ENCODE data around the gene SLC7A6. TPM values are rescaled to one million over a fixed set of nuclear protein-coding genes. Genes with fewer than 3 reads are reported as not detected.

The SLC7A6 gene
- total and polyA plus RNA-seq, 2 of the 8 experiments (the other 6 are each of a cell fraction or from before 2014, with no cell fraction given): 28.0 to 37.8 TPM

DNA sequence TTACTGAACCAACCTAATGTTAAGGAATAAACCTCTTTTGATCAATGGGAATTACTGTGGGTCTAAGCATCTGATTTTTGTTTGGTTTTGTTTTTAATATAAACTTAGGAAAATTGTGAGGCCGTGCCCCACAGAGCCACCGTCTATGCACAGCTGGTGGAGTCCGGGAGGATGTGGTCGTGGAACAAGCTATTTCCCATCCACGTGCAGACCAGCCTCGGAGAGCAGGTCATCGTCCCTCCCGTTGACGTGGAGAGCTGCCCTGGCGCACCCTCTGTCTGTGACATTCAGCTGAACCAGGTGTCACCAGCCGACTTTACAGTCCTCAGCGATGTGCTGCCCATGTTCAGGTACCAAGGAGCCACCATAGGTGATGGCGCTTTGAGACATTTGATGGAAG, 74.9 kb downstream of the SLC7A6 start (continued):
- TF ChIP-seq, protein P1, sequence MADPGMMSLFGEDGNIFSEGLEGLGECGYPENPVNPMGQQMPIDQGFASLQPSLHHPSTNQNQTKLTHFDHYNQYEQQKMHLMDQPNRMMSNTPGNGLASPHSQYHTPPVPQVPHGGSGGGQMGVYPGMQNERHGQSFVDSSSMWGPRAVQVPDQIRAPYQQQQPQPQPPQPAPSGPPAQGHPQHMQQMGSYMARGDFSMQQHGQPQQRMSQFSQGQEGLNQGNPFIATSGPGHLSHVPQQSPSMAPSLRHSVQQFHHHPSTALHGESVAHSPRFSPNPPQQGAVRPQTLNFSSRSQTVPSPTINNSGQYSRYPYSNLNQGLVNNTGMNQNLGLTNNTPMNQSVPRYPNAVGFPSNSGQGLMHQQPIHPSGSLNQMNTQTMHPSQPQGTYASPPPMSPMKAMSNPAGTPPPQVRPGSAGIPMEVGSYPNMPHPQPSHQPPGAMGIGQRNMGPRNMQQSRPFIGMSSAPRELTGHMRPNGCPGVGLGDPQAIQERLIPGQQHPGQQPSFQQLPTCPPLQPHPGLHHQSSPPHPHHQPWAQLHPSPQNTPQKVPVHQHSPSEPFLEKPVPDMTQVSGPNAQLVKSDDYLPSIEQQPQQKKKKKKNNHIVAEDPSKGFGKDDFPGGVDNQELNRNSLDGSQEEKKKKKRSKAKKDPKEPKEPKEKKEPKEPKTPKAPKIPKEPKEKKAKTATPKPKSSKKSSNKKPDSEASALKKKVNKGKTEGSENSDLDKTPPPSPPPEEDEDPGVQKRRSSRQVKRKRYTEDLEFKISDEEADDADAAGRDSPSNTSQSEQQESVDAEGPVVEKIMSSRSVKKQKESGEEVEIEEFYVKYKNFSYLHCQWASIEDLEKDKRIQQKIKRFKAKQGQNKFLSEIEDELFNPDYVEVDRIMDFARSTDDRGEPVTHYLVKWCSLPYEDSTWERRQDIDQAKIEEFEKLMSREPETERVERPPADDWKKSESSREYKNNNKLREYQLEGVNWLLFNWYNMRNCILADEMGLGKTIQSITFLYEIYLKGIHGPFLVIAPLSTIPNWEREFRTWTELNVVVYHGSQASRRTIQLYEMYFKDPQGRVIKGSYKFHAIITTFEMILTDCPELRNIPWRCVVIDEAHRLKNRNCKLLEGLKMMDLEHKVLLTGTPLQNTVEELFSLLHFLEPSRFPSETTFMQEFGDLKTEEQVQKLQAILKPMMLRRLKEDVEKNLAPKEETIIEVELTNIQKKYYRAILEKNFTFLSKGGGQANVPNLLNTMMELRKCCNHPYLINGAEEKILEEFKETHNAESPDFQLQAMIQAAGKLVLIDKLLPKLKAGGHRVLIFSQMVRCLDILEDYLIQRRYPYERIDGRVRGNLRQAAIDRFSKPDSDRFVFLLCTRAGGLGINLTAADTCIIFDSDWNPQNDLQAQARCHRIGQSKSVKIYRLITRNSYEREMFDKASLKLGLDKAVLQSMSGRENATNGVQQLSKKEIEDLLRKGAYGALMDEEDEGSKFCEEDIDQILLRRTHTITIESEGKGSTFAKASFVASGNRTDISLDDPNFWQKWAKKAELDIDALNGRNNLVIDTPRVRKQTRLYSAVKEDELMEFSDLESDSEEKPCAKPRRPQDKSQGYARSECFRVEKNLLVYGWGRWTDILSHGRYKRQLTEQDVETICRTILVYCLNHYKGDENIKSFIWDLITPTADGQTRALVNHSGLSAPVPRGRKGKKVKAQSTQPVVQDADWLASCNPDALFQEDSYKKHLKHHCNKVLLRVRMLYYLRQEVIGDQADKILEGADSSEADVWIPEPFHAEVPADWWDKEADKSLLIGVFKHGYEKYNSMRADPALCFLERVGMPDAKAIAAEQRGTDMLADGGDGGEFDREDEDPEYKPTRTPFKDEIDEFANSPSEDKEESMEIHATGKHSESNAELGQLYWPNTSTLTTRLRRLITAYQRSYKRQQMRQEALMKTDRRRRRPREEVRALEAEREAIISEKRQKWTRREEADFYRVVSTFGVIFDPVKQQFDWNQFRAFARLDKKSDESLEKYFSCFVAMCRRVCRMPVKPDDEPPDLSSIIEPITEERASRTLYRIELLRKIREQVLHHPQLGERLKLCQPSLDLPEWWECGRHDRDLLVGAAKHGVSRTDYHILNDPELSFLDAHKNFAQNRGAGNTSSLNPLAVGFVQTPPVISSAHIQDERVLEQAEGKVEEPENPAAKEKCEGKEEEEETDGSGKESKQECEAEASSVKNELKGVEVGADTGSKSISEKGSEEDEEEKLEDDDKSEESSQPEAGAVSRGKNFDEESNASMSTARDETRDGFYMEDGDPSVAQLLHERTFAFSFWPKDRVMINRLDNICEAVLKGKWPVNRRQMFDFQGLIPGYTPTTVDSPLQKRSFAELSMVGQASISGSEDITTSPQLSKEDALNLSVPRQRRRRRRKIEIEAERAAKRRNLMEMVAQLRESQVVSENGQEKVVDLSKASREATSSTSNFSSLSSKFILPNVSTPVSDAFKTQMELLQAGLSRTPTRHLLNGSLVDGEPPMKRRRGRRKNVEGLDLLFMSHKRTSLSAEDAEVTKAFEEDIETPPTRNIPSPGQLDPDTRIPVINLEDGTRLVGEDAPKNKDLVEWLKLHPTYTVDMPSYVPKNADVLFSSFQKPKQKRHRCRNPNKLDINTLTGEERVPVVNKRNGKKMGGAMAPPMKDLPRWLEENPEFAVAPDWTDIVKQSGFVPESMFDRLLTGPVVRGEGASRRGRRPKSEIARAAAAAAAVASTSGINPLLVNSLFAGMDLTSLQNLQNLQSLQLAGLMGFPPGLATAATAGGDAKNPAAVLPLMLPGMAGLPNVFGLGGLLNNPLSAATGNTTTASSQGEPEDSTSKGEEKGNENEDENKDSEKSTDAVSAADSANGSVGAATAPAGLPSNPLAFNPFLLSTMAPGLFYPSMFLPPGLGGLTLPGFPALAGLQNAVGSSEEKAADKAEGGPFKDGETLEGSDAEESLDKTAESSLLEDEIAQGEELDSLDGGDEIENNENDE (IDR thresholded peaks at IDR 0.05; ENCODE audit: insufficient replicate concordance, low read length): no peak
- TF ChIP-seq RBBP5 (IDR thresholded peaks at IDR 0.05; ENCODE audit: borderline replicate concordance, low read depth, low read length): no peak
- TF ChIP-seq KDM1A (IDR thresholded peaks at IDR 0.05; ENCODE audit: borderline replicate concordance, low read length): no peak
